HepG2 (cell line): ENCODE measurements around the gene SLC25A47. TPM values are rescaled to one million over a fixed set of nuclear protein-coding genes. Genes with fewer than 3 reads are reported as not detected.

Experiments used
- CHD4 ChIP-seq: fragments of 200-600 bp; sonication (generic); IDR thresholded peaks from 2 replicates; pipeline ENCODE4 v1.7.0; 2017; ENCODE audit warnings: mild to moderate bottlenecking, low read length, borderline replicate concordance
- CREB1 ChIP-seq, 2 experiments: fragments of 450-650 bp in 1 of 2; IDR thresholded peaks; 2 replicates each; pipeline ENCODE4 v1.6.1; 2016 to 2017; ENCODE audit warnings: control low read depth in 1 of 2, mild to moderate bottlenecking in 1 of 2, missing compliant biosample characterization in 1 of 2, missing genetic modification characterization in 1 of 2
- DR1 ChIP-seq: sonication (generic); formaldehyde crosslinking; IDR thresholded peaks from 2 replicates; pipeline ENCODE4 v1.8.0; 2021; ENCODE audit warnings: mild to moderate bottlenecking, missing genetic modification reagents, inconsistent platforms
- FOSL2 ChIP-seq: sonication (generic); formaldehyde crosslinking; IDR thresholded peaks from 2 replicates; pipeline ENCODE4 v1.4.0; 2020; ENCODE audit warnings: missing genetic modification reagents
- GPN1 ChIP-seq: sonication (generic); formaldehyde crosslinking; IDR thresholded peaks from 2 replicates; pipeline ENCODE4 v1.5.1; 2020; ENCODE audit warnings: missing genetic modification reagents, borderline replicate concordance
- IRX3 ChIP-seq: sonication (generic); formaldehyde crosslinking; IDR thresholded peaks from 2 replicates; pipeline ENCODE4 v1.8.1; 2023; ENCODE audit warnings: mild to moderate bottlenecking, low read depth, missing genetic modification reagents, borderline replicate concordance
- MAFF ChIP-seq: IDR thresholded peaks from 2 replicates; pipeline ENCODE4 v1.6.1; 2011; ENCODE audit warnings: low read depth, low read length, improper control_type of control experiment
- NFRKB ChIP-seq: fragments of 450-650 bp; IDR thresholded peaks from 2 replicates; pipeline ENCODE4 v1.6.1; 2017
- RNF2 ChIP-seq: fragments of 450-650 bp; conservative IDR thresholded peaks from 2 replicates; pipeline ENCODE4 v1.6.1; 2016; ENCODE audit warnings: low read depth
- SIX4 ChIP-seq: sonication (generic); formaldehyde crosslinking; IDR thresholded peaks from 2 replicates; pipeline ENCODE4 v1.4.0; 2020; ENCODE audit warnings: missing genetic modification reagents
- U2AF1 ChIP-seq: fragments of 200-400 bp; formaldehyde crosslinking; optimal IDR thresholded peaks from 2 replicates; pipeline ENCODE3; 2017; ENCODE audit warnings: mild to moderate bottlenecking, low read depth, low read length
- ZNF260 ChIP-seq: sonication (generic); formaldehyde crosslinking; IDR thresholded peaks from 2 replicates; pipeline ENCODE4 v1.4.0; 2020; ENCODE audit warnings: missing genetic modification reagents, low read depth, mild to moderate bottlenecking, borderline replicate concordance
- ZNF484 ChIP-seq: sonication (generic); formaldehyde crosslinking; IDR thresholded peaks from 2 replicates; pipeline ENCODE4 v1.5.1; 2020; ENCODE audit warnings: mild to moderate bottlenecking, low read depth, missing genetic modification reagents, borderline replicate concordance
- ZNF619 ChIP-seq: sonication (generic); formaldehyde crosslinking; IDR thresholded peaks from 2 replicates; pipeline ENCODE4 v1.4.0; 2020; ENCODE audit warnings: mild to moderate bottlenecking, missing genetic modification reagents
- ZNF7 ChIP-seq: IDR thresholded peaks from 2 replicates; pipeline ENCODE4 v1.6.1; 2016; ENCODE audit warnings: missing biosample characterization, missing genetic modification reagents
- ZSCAN29 ChIP-seq: sonication (generic); formaldehyde crosslinking; conservative IDR thresholded peaks from 2 replicates; pipeline ENCODE4 v1.4.0; 2020; ENCODE audit warnings: mild to moderate bottlenecking, missing genetic modification reagents
- polyA plus RNA-seq, 8 experiments: library from polyadenylated mRNA; depleted of rRNA in 3 of 8; stranded (reverse) in 7 of 8; unstranded in 1 of 8; fragments of >200 nt; fragmentation: Illumina TruSeq in 4 of 8; extraction: Trizol in 4 of 8; gene quantifications; 2 replicates each; pipeline versions ENCODE4 v1.2.1 to v1.2.3, GENCODE V29; 2011 to 2016; ENCODE audit warnings: low read depth in 4 of 8, missing spikeins in 1 of 8, mixed read lengths in 1 of 8; ENCODE audit not compliant: insufficient read depth in 1 of 8
- total RNA-seq, 5 experiments: library from RNA; depleted of rRNA; stranded (reverse); fragments of >200 nt; fragmentation: Illumina TruSeq; extraction: Trizol; gene quantifications; 2 replicates each; pipeline ENCODE4 v1.2.3, GENCODE V29; 2016; ENCODE audit warnings: low read depth in 1 of 5
- TF ChIP-seq, protein P1 (sequence below): sonication (generic); formaldehyde crosslinking; IDR thresholded peaks from 2 replicates; pipeline ENCODE4 v1.5.0; 2020; ENCODE audit warnings: mild to moderate bottlenecking, missing genetic modification reagents
- TF ChIP-seq, protein P2 (sequence below): sonication (generic); formaldehyde crosslinking; IDR thresholded peaks from 2 replicates; pipeline ENCODE4 v1.5.0; 2020; ENCODE audit warnings: missing genetic modification reagents
- TF ChIP-seq, protein P3 (sequence below): sonication (generic); formaldehyde crosslinking; IDR thresholded peaks from 2 replicates; pipeline ENCODE4 v1.4.0; 2020; ENCODE audit warnings: missing genetic modification reagents
- TF ChIP-seq, protein P4 (sequence below): sonication (generic); formaldehyde crosslinking; IDR thresholded peaks from 2 replicates; pipeline ENCODE4 v1.8.0; 2022; ENCODE audit warnings: missing genetic modification reagents, mild to moderate bottlenecking, moderate library complexity, borderline replicate concordance
- TF ChIP-seq, protein P5 (sequence below): IDR thresholded peaks from 2 replicates; pipeline ENCODE4 v1.6.1; 2016

SLC25A47 gene
- total and polyA plus RNA-seq, 2 of the 13 experiments (the other 11 are each of a cell fraction or from before 2014, with no cell fraction given), result 1.0 to 1.7 TPM

DNA sequence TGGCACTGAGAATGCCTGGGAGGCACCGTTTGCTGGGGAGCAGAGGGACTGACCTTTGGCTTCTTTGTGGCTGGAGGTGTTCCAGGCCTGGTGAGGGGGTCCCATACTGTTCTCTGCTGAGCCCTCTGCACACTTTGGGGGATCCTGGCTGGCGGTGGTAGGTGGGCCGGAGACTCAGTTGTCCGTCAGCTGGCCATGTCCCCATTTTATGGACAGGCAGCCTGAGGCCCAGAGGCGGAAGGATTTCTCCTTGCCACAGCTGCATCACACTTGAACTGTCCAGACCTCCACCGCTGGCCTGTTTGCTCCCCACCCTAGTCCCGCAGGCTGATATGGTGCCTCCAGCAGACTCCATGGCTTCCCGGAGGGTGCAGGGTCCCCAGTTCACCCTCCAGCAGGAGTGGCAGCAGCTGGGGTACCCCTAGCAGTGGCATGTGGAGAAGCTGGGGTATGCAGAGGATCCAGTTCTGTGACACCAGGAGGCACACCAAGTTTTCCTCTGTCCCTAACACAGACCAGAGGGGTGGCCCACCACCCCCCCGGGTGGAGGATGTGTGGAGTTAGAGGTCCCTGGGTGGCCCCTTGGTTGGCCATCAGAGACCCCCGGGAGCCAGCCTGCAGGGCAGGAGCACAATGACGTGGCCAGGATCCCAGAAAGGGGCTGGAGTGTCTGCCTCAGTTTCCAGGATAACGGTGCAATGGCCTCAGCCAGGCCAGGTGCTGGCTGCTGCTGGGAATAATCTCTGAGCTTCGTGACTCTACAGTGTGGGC lies 31.6 kb upstream of the SLC25A47 start (continued):
- TF ChIP-seq, protein P1, sequence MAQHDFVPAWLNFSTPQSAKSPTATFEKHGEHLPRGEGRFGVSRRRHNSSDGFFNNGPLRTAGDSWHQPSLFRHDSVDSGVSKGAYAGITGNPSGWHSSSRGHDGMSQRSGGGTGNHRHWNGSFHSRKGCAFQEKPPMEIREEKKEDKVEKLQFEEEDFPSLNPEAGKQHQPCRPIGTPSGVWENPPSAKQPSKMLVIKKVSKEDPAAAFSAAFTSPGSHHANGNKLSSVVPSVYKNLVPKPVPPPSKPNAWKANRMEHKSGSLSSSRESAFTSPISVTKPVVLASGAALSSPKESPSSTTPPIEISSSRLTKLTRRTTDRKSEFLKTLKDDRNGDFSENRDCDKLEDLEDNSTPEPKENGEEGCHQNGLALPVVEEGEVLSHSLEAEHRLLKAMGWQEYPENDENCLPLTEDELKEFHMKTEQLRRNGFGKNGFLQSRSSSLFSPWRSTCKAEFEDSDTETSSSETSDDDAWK (CRISPR knock-in tag), result no peak
- TF ChIP-seq U2AF1, result no peak
- TF ChIP-seq ZSCAN29, result no peak
- TF ChIP-seq MAFF, result no peak
- TF ChIP-seq DR1 (CRISPR knock-in tag), result no peak
- TF ChIP-seq GPN1 (CRISPR knock-in tag), result no peak
- TF ChIP-seq, protein P2, sequence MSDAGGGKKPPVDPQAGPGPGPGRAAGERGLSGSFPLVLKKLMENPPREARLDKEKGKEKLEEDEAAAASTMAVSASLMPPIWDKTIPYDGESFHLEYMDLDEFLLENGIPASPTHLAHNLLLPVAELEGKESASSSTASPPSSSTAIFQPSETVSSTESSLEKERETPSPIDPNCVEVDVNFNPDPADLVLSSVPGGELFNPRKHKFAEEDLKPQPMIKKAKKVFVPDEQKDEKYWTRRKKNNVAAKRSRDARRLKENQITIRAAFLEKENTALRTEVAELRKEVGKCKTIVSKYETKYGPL (CRISPR knock-in tag), result no peak
- no peak for TF ChIP-seq ZNF7 (CRISPR knock-in tag)
- TF ChIP-seq CREB1 (IDR thresholded peaks at IDR 0.05), result no peak
- TF ChIP-seq CREB1 (CRISPR knock-in tag; IDR thresholded peaks at IDR 0.05), result no peak
- no peak for TF ChIP-seq ZNF260 (CRISPR knock-in tag)
- TF ChIP-seq ZNF484, result no peak
- TF ChIP-seq FOSL2, result no peak
- TF ChIP-seq, protein P3, sequence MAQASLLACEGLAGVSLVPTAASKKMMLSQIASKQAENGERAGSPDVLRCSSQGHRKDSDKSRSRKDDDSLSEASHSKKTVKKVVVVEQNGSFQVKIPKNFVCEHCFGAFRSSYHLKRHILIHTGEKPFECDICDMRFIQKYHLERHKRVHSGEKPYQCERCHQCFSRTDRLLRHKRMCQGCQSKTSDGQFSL (CRISPR knock-in tag), result no peak
- 0 out of 2 replicates have a peak, but pooled peaks have one; percentile 6 for TF ChIP-seq RNF2
- TF ChIP-seq IRX3 (CRISPR knock-in tag), result no peak
- TF ChIP-seq, protein P4, sequence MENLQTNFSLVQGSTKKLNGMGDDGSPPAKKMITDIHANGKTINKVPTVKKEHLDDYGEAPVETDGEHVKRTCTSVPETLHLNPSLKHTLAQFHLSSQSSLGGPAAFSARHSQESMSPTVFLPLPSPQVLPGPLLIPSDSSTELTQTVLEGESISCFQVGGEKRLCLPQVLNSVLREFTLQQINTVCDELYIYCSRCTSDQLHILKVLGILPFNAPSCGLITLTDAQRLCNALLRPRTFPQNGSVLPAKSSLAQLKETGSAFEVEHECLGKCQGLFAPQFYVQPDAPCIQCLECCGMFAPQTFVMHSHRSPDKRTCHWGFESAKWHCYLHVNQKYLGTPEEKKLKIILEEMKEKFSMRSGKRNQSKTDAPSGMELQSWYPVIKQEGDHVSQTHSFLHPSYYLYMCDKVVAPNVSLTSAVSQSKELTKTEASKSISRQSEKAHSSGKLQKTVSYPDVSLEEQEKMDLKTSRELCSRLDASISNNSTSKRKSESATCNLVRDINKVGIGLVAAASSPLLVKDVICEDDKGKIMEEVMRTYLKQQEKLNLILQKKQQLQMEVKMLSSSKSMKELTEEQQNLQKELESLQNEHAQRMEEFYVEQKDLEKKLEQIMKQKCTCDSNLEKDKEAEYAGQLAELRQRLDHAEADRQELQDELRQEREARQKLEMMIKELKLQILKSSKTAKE, result no peak
- TF ChIP-seq CHD4, result peak; percentile 92
- TF ChIP-seq ZNF619 (CRISPR knock-in tag), result no peak
- TF ChIP-seq NFRKB, result no peak
- TF ChIP-seq SIX4 (CRISPR knock-in tag), result no peak
- TF ChIP-seq, protein P5, sequence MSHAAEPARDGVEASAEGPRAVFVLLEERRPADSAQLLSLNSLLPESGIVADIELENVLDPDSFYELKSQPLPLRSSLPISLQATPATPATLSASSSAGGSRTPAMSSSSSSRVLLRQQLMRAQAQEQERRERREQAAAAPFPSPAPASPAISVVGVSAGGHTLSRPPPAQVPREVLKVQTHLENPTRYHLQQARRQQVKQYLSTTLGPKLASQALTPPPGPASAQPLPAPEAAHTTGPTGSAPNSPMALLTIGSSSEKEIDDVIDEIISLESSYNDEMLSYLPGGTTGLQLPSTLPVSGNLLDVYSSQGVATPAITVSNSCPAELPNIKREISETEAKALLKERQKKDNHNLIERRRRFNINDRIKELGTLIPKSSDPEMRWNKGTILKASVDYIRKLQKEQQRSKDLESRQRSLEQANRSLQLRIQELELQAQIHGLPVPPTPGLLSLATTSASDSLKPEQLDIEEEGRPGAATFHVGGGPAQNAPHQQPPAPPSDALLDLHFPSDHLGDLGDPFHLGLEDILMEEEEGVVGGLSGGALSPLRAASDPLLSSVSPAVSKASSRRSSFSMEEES (CRISPR knock-in tag), result no peak
